Measurements from ENCODE around the gene LPP. TPM values are rescaled to one million over a fixed set of nuclear protein-coding genes. Genes with fewer than 3 reads are reported as not detected.

Gene LPP
- total RNA-seq, 4 donors from 2014 or later, result 207 to 592 (median 406) TPM

- 77 to 81% methylated on average over 3 to 4 of the region's 4 CpGs for WGBS, 2 donors (ENCODE audit: low coverage in 1 of 2)
- intact Hi-C loops (cut with DNase I; ENCODE audit: low total_unique reads), result loop anchor here (1.0 to 10.0 kb wide), 4 partner anchors 29 to 733 kb away; no protein-coding TSS in a partner anchor
- in situ Hi-C loops (cut with MboI; ENCODE audit: low pct_ligation_motif_present in 1 of 4, low pct_unique_long_range_greater_than_20kb in 1 of 4, low sequenced_read_pairs in 3 of 4), result no loop called here
These were observed 57.5 kb downstream of the LPP start for GRCh38 chr3:188211476-188211875.

GRCh38 chr3:188212308-188212969 is 58.5 kb downstream of the LPP start:
- no peaks in the 10 kb centered on the region for H3K27me3 ChIP-seq
- in situ Hi-C loops (cut with MboI; ENCODE audit: low pct_ligation_motif_present in 1 of 4, low pct_unique_long_range_greater_than_20kb in 1 of 4, low sequenced_read_pairs in 3 of 4), result no loop called here
- H3K9me3 ChIP-seq, result no peaks in the 10 kb centered on the region
- intact Hi-C loops (cut with DNase I; ENCODE audit: low total_unique reads), result loop anchor here (5.0 to 10.0 kb wide), 3 partner anchors 158 to 732 kb away; no protein-coding TSS in a partner anchor
- H3K4me3 ChIP-seq, result peak overlapping the region in 3 of 4 donors; percentile 8 to 36 (median 29)
- peak overlapping the region; percentile 85 to 92 (median 86) for H3K27ac ChIP-seq
- H3K36me3 ChIP-seq, result no peaks in the 10 kb centered on the region
- no peak for DNase-seq
- 36 to 46% methylated on average over 2 to 9 of the region's 9 CpGs for WGBS, 2 donors (ENCODE audit: low coverage in 1 of 2)
- peaks cover 26 to 51% (median 49%) of the 10 kb centered on the region in 4 donors for H3K4me1 ChIP-seq
- TF ChIP-seq, protein P1, sequence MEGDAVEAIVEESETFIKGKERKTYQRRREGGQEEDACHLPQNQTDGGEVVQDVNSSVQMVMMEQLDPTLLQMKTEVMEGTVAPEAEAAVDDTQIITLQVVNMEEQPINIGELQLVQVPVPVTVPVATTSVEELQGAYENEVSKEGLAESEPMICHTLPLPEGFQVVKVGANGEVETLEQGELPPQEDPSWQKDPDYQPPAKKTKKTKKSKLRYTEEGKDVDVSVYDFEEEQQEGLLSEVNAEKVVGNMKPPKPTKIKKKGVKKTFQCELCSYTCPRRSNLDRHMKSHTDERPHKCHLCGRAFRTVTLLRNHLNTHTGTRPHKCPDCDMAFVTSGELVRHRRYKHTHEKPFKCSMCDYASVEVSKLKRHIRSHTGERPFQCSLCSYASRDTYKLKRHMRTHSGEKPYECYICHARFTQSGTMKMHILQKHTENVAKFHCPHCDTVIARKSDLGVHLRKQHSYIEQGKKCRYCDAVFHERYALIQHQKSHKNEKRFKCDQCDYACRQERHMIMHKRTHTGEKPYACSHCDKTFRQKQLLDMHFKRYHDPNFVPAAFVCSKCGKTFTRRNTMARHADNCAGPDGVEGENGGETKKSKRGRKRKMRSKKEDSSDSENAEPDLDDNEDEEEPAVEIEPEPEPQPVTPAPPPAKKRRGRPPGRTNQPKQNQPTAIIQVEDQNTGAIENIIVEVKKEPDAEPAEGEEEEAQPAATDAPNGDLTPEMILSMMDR (IDR thresholded peaks at IDR 0.05), result no peak
- peak; percentile 38 for TF ChIP-seq POLR2A (IDR thresholded peaks at IDR 0.05)
- peak; percentile 70 to 88 (median 70) for TF ChIP-seq POLR2AphosphoS5 (IDR thresholded peaks at IDR 0.05)
- TF ChIP-seq EP300 (IDR thresholded peaks at IDR 0.05; ENCODE audit: low read depth), result peak; percentile 69

More at GRCh38 chr3:188211476-188211875, 57.5 kb downstream of the LPP start:
- Histone ChIP-seq H3K9me3 (no peaks in the 10 kb centered on the region), H3K4me3 (no peak overlapping the region), H3K27ac (peak overlapping the region; percentile 85 to 92 (median 86)), H3K36me3 (no peaks in the 10 kb centered on the region), H3K27me3 (no peaks in the 10 kb centered on the region), H3K4me1 (peaks cover 21 to 51% (median 44%) of the 10 kb centered on the region in 4 donors)
- TF ChIP-seq POLR2A (IDR thresholded peaks at IDR 0.05) (no peak), POLR2AphosphoS5 (IDR thresholded peaks at IDR 0.05) (peak in 1 of 3 donors; percentile 29), EP300 (IDR thresholded peaks at IDR 0.05; ENCODE audit: low read depth) (no peak)
- TF ChIP-seq, protein P1 (IDR thresholded peaks at IDR 0.05), result no peak
- DNase-seq, result no peak

GRCh38 chr3:188214442-188214841 is 60.5 kb downstream of the LPP start:
- peak overlapping the region in 3 of 4 donors; percentile 13 to 36 (median 23) for H3K4me3 ChIP-seq
- DNase-seq, result no peak
- TF ChIP-seq, protein P1 (IDR thresholded peaks at IDR 0.05), result no peak
- TF ChIP-seq POLR2A (IDR thresholded peaks at IDR 0.05) (no peak), EP300 (IDR thresholded peaks at IDR 0.05; ENCODE audit: low read depth) (no peak), POLR2AphosphoS5 (IDR thresholded peaks at IDR 0.05) (no peak)
- in situ Hi-C loops (cut with MboI; ENCODE audit: low pct_ligation_motif_present in 1 of 4, low pct_unique_long_range_greater_than_20kb in 1 of 4, low sequenced_read_pairs in 3 of 4), result no loop called here
- 44% methylated on average over 1 of the region's 1 CpG; no CpG with 5 or more reads in 1 of the 2 donors for WGBS, 2 donors (ENCODE audit: low coverage in 1 of 2)
- intact Hi-C loops (cut with DNase I; ENCODE audit: low total_unique reads), result loop anchor here (5.0 to 10.0 kb wide), 3 partner anchors 160 to 730 kb away; no protein-coding TSS in a partner anchor
- no peaks in the 10 kb centered on the region for H3K27me3 ChIP-seq
- H3K27ac ChIP-seq, result peak overlapping the region; percentile 85 to 92 (median 86)
- H3K36me3 ChIP-seq, result no peaks in the 10 kb centered on the region
- H3K9me3 ChIP-seq, result no peaks in the 10 kb centered on the region
- peaks cover 22 to 60% (median 58%) of the 10 kb centered on the region in 4 donors for H3K4me1 ChIP-seq

DNA sequence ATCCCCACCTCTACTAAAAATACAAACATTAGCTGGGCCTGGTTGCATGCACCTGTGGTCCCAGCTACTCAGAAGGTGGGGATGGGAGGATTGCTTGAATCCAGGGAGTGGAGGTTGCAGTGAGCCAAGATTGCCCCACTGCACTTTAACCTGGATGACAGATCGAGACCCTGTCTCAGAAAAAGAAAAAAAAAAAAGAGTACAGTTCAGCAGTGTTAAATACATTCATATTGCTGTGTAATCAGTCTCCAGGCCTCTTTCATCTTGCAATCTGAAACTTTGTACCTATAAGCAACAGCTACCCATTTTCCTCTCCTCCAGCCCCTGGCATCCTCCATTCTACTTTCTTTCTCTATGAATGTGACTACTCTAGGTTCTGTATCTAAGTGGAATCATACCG is 61.2 kb downstream of the LPP start:
- in situ Hi-C loops (cut with MboI; ENCODE audit: low pct_ligation_motif_present in 1 of 4, low pct_unique_long_range_greater_than_20kb in 1 of 4, low sequenced_read_pairs in 3 of 4), result no loop called here
- Histone ChIP-seq H3K36me3 (no peaks in the 10 kb centered on the region), H3K27me3 (no peaks in the 10 kb centered on the region), H3K27ac (peak overlapping the region; percentile 85 to 92 (median 86)), H3K4me3 (peak overlapping the region in 2 of 4 donors; percentile 23 to 36), H3K4me1 (peaks cover 25 to 67% (median 61%) of the 10 kb centered on the region in 4 donors), H3K9me3 (no peaks in the 10 kb centered on the region)
- WGBS, 2 donors (ENCODE audit: low coverage in 1 of 2), result 72 to 75% methylated on average over 2 of the region's 2 CpGs
- no peak for DNase-seq
- intact Hi-C loops (cut with DNase I; ENCODE audit: low total_unique reads), result loop anchor here (10.0 kb wide), 2 partner anchors 160 to 730 kb away; no protein-coding TSS in a partner anchor
- TF ChIP-seq, protein P1 (IDR thresholded peaks at IDR 0.05), result no peak
- TF ChIP-seq POLR2AphosphoS5 (IDR thresholded peaks at IDR 0.05), result no peak
